GM10248 (cell line): ENCODE data around the gene EHMT2.

Experiments used
- CTCF ChIA-PET: fragments of 300-600 bp; sonication (Branson Sonifier 250); formaldehyde crosslinking; extraction: SDS; loops from one replicate; lab custom pipeline; 2021; ENCODE audit warnings: antibody characterized with exemption; lab: Yijun Ruan, JAX
- POLR2A ChIA-PET: fragments of 350-650 bp; sonication (Branson Sonifier 250); formaldehyde crosslinking; extraction: SDS; loops from one replicate; lab custom pipeline; 2020; ENCODE audit warnings: antibody characterized with exemption; lab: Yijun Ruan, JAX
- DNase-seq: peaks from one replicate; pipeline ENCODE4 v3.0.0; 2012; ENCODE audit errors: extremely low spot score
- TF ChIP-seq, protein P1 (sequence below): IDR thresholded peaks from 2 replicates; pipeline ENCODE4 v1.5.1; 2012; ENCODE audit warnings: mild to moderate bottlenecking, low read depth; ENCODE audit errors: extremely low read depth, missing control alignments, control extremely low read depth

Gene EHMT2

DNA sequence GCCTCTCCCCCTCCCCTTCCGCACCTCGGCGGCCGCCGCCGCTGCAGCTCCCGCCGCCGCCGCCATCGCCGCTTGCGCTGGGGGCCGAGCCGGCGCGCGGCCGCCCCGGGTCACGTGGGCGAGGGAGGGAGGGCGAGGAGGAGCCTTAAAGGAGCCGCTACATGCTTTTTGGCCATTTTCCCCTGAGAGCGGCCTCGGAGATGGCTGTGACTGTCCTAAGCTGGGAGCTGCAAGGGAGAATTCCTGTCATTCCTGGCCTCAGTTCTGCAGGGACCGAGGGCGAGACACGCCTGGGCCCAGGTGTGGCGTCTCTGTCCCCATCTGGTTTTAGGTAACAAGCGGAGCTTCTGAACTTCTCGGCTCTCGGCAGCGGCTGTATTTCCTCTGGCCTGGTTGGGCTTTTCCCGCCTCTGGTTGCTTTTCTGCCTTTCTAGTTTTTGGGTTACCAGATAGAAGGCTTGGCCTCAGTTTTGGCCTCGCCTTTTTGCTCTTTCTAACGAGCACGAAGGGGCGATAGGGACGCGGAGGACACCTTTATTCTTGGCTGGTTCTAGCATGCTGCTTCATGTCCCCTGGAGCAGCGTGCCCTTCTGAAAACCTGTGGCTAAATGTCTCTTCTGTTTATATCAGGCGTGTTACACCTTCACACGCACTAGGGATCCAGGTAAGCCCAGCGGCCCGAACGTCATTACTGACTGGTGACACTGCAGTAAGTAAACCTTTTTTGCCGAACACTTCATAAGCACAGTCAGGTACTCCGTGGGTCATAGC is at the start of gene EHMT2:
EHMT2 (minus strand) TSS at position 87 of the 771 bp plus-strand sequence; CDS start at position 66, 21 bp downstream.
- TF ChIP-seq, protein P1, sequence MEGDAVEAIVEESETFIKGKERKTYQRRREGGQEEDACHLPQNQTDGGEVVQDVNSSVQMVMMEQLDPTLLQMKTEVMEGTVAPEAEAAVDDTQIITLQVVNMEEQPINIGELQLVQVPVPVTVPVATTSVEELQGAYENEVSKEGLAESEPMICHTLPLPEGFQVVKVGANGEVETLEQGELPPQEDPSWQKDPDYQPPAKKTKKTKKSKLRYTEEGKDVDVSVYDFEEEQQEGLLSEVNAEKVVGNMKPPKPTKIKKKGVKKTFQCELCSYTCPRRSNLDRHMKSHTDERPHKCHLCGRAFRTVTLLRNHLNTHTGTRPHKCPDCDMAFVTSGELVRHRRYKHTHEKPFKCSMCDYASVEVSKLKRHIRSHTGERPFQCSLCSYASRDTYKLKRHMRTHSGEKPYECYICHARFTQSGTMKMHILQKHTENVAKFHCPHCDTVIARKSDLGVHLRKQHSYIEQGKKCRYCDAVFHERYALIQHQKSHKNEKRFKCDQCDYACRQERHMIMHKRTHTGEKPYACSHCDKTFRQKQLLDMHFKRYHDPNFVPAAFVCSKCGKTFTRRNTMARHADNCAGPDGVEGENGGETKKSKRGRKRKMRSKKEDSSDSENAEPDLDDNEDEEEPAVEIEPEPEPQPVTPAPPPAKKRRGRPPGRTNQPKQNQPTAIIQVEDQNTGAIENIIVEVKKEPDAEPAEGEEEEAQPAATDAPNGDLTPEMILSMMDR = no peak
- DNase-seq = peak; percentile 91
- ChIA-PET POLR2A (interaction anchor here (0.6 to 2.1 kb wide), 4 partner anchors 35 to 908 kb away, joined by 3 to 9 read pairs (median 4); partner anchors contain the start of genes ABHD16A, HSPA1B and NEU1), CTCF (interaction anchor here (0.8 to 1.6 kb wide), 6 partner anchors 8 to 346 kb away, joined by 3 to 5 read pairs (median 3); no protein-coding TSS in a partner anchor)

DNA sequence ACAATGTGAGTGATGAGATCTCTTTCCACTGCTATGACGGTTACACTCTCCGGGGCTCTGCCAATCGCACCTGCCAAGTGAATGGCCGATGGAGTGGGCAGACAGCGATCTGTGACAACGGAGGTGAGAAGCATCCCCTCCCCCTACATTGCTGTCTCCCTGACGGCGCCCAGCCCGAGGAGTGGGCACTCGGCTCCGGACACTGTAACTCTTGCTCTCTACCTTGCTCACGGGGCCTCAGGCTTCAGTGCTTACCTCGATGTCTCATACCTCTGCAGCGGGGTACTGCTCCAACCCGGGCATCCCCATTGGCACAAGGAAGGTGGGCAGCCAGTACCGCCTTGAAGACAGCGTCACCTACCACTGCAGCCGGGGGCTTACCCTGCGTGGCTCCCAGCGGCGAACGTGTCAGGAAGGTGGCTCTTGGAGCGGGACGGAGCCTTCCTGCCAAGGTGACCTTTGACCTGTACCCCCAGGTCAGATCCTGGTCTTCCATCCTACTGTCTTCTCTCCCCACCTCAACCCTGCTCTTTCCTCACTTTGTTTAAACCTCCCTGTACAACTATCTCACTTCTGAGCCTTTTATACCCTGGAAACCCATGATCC is 49.7 kb upstream of the EHMT2 start:
- POLR2A ChIA-PET = no interaction called here
- TF ChIP-seq, protein P1 = no peak
- DNase-seq = no peak
- CTCF ChIA-PET = no interaction called here

DNA sequence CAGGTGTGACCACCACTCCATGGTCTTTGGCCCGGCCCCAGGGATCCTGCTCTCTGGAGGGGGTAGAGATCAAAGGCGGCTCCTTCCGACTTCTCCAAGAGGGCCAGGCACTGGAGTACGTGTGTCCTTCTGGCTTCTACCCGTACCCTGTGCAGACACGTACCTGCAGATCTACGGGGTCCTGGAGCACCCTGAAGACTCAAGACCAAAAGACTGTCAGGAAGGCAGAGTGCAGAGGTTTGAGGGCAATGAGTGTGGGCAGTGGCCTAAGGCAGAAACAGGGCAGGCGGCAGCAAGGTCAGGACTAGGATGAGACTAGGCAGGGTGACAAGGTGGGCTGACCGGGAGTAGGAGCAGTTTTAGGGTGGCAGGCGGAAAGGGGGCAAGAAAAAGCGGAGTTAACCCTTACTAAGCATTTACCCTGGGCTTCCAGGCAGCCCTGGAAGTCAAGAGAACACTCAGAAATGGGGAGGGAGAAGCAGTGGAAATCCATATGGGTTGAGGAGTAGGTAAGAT is 48.9 kb upstream of the EHMT2 start:
- CTCF ChIA-PET = interaction anchor here (1.2 kb wide), 3 partner anchors 11 to 348 kb away, joined by 3 to 5 read pairs (median 3); no protein-coding TSS in a partner anchor

DNA sequence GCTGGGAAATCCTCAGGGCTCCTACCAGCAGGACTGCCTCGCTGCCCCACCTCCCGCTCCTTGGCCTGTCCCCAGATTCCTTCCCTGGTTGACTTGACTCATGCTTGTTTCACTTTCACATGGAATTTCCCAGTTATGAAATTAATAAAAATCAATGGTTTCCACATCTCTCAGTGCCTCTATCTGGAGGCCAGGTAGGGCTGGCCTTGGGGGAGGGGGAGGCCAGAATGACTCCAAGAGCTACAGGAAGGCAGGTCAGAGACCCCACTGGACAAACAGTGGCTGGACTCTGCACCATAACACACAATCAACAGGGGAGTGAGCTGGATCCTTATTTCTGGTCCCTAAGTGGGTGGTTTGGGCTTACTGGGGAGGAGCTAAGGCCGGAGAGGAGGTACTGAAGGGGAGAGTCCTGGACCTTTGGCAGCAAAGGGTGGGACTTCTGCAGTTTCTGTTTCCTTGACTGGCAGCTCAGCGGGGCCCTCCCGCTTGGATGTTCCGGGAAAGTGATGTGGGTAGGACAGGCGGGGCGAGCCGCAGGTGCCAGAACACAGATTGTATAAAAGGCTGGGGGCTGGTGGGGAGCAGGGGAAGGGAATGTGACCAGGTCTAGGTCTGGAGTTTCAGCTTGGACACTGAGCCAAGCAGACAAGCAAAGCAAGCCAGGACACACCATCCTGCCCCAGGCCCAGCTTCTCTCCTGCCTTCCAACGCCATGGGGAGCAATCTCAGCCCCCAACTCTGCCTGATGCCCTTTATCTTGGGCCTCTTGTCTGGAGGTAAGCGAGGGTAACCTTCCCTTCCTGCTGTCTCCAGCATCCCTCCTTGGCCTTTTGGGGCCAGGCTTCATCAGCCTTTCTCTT is 48.2 kb upstream of the EHMT2 start, which contains the start of gene CFB:
CFB (plus strand) TSS at position 589 of the 863 bp plus-strand sequence; CDS start at position 716, 127 bp downstream.
- POLR2A ChIA-PET = no interaction called here
- TF ChIP-seq, protein P1 = no peak
- DNase-seq = no peak
- CTCF ChIA-PET = interaction anchor here (1.2 kb wide), 3 partner anchors 12 to 347 kb away, joined by 3 to 5 read pairs (median 3); no protein-coding TSS in a partner anchor

More for the DNA sequence above, 48.9 kb upstream of the EHMT2 start:
- POLR2A ChIA-PET = no interaction called here
- DNase-seq = no peak
- TF ChIP-seq, protein P1 = no peak

DNA sequence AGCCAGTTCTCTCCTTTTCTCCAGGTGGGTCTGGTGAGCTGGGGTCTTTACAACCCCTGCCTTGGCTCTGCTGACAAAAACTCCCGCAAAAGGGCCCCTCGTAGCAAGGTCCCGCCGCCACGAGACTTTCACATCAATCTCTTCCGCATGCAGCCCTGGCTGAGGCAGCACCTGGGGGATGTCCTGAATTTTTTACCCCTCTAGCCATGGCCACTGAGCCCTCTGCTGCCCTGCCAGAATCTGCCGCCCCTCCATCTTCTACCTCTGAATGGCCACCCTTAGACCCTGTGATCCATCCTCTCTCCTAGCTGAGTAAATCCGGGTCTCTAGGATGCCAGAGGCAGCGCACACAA is 47.6 kb upstream of the EHMT2 start:
- DNase-seq = no peak
- ChIA-PET POLR2A (interaction anchor here (1.0 kb wide), 1 partner anchor 29 kb away, joined by 5 read pairs; no protein-coding TSS in a partner anchor), CTCF (interaction anchor here (1.2 kb wide), 3 partner anchors 13 to 347 kb away, joined by 3 to 5 read pairs (median 3); no protein-coding TSS in a partner anchor)
- TF ChIP-seq, protein P1 = no peak

DNA sequence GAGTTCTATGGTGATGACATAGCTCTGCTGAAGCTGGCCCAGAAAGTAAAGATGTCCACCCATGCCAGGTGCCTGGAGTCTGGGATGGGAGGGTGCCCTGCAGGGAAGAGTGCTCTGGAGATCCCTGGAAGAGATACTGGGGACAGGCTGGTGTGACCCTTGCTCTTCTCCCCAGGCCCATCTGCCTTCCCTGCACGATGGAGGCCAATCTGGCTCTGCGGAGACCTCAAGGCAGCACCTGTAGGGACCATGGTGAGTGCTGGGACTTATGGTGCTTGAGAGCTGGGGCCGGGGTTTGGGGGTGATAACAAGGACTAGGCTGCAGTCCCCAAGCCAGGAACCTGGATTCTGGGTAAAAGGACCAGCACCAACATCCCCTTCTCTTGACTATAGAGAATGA is 46.2 kb upstream of the EHMT2 start:
- TF ChIP-seq, protein P1 = no peak
- CTCF ChIA-PET = no interaction called here
- DNase-seq = no peak
- POLR2A ChIA-PET = interaction anchor here (0.5 to 0.6 kb wide), 2 partner anchors 28 to 147 kb away, joined by 6 to 8 read pairs; no protein-coding TSS in a partner anchor
